ENCODE data around the gene MXRA7.
"Not testable (repeated sequence)": the region's sequence is repeated elsewhere in the genome, so short reads cannot be mapped to it uniquely, and the experiment has no call there.

MXRA7 gene

GRCh38 chr17:76650504-76650903 lies 60.3 kb downstream of the MXRA7 start:
- Histone ChIP-seq H3K4me1 (ENCODE audit: control insufficient read depth in 1 of 2, insufficient read depth in 2 of 2, low read length in 2 of 2) (no peaks in the 10 kb centered on the region), H3K27ac (ENCODE audit: low read length) (no peak overlapping the region), H3K36me3 (ENCODE audit: control insufficient read depth in 1 of 2, insufficient read depth in 2 of 2, low read length in 2 of 2) (no peaks in the 10 kb centered on the region), H3K9me3 (ENCODE audit: control insufficient read depth in 1 of 2, low read length in 2 of 2) (no peaks in the 10 kb centered on the region), H3K27me3 (ENCODE audit: low read depth, low read length) (no peaks in the 10 kb centered on the region), H3K4me3 (ENCODE audit: low read depth in 1 of 2, low read length in 2 of 2) (no peak overlapping the region)

GRCh38 chr17:76646712-76647111 lies 64.1 kb downstream of the MXRA7 start:
- H3K27me3 ChIP-seq (ENCODE audit: low read depth, low read length), result no peaks in the 10 kb centered on the region
- no peaks in the 10 kb centered on the region for H3K4me1 ChIP-seq (ENCODE audit: control insufficient read depth in 1 of 2, insufficient read depth in 2 of 2, low read length in 2 of 2)
- H3K4me3 ChIP-seq (ENCODE audit: low read depth in 1 of 2, low read length in 2 of 2), result no peak overlapping the region
- no peak overlapping the region for H3K27ac ChIP-seq (ENCODE audit: low read length)
- no peaks in the 10 kb centered on the region for H3K9me3 ChIP-seq (ENCODE audit: control insufficient read depth in 1 of 2, low read length in 2 of 2)
- H3K36me3 ChIP-seq (ENCODE audit: control insufficient read depth in 1 of 2, insufficient read depth in 2 of 2, low read length in 2 of 2), result no peaks in the 10 kb centered on the region

- no peak overlapping the region for H3K27ac ChIP-seq (ENCODE audit: low read length)
- H3K4me3 ChIP-seq (ENCODE audit: low read depth in 1 of 2, low read length in 2 of 2), result no peak overlapping the region
- H3K4me1 ChIP-seq (ENCODE audit: control insufficient read depth in 1 of 2, insufficient read depth in 2 of 2, low read length in 2 of 2), result no peaks in the 10 kb centered on the region
These were observed 65.3 kb downstream of the MXRA7 start for GRCh38 chr17:76645481-76645880.

GRCh38 chr17:76644995-76645394 lies 65.8 kb downstream of the MXRA7 start:
- H3K27ac ChIP-seq (ENCODE audit: low read length), result no peak overlapping the region
- no peaks in the 10 kb centered on the region for H3K9me3 ChIP-seq (ENCODE audit: control insufficient read depth in 1 of 2, low read length in 2 of 2)
- no peak overlapping the region for H3K4me3 ChIP-seq (ENCODE audit: low read depth in 1 of 2, low read length in 2 of 2)
- H3K27me3 ChIP-seq (ENCODE audit: low read depth, low read length), result no peaks in the 10 kb centered on the region
- H3K36me3 ChIP-seq (ENCODE audit: control insufficient read depth in 1 of 2, insufficient read depth in 2 of 2, low read length in 2 of 2), result no peaks in the 10 kb centered on the region
- no peaks in the 10 kb centered on the region for H3K4me1 ChIP-seq (ENCODE audit: control insufficient read depth in 1 of 2, insufficient read depth in 2 of 2, low read length in 2 of 2)

More at GRCh38 chr17:76645481-76645880, 65.3 kb downstream of the MXRA7 start:
- no peaks in the 10 kb centered on the region for H3K9me3 ChIP-seq (ENCODE audit: control insufficient read depth in 1 of 2, low read length in 2 of 2)
- H3K36me3 ChIP-seq (ENCODE audit: control insufficient read depth in 1 of 2, insufficient read depth in 2 of 2, low read length in 2 of 2), result no peaks in the 10 kb centered on the region
- H3K27me3 ChIP-seq (ENCODE audit: low read depth, low read length), result no peaks in the 10 kb centered on the region

GRCh38 chr17:76643553-76644148 lies 67.1 kb downstream of the MXRA7 start, which contains the start of gene ST6GALNAC1:
TSS of gene ST6GALNAC1 (minus strand) at chr17:76643757. CDS start at chr17:76643638, 119 bp downstream.
- Histone ChIP-seq H3K4me3 (ENCODE audit: low read depth in 1 of 2, low read length in 2 of 2) (peak within 1 kb of the TSS in 1 of 2 donors; percentile 62), H3K9me3 (ENCODE audit: control insufficient read depth in 1 of 2, low read length in 2 of 2) (no peaks in the 10 kb centered on the region), H3K27ac (ENCODE audit: low read length) (peak within 1 kb of the TSS; percentile 80), H3K4me1 (ENCODE audit: control insufficient read depth in 1 of 2, insufficient read depth in 2 of 2, low read length in 2 of 2) (no peaks in the 10 kb centered on the region), H3K36me3 (ENCODE audit: control insufficient read depth in 1 of 2, insufficient read depth in 2 of 2, low read length in 2 of 2) (no peaks in the 10 kb centered on the region), H3K27me3 (ENCODE audit: low read depth, low read length) (no peaks in the 10 kb centered on the region)

GRCh38 chr17:76642994-76643393 lies 67.8 kb downstream of the MXRA7 start:
- Histone ChIP-seq H3K4me1 (ENCODE audit: control insufficient read depth in 1 of 2, insufficient read depth in 2 of 2, low read length in 2 of 2) (no peaks in the 10 kb centered on the region), H3K36me3 (ENCODE audit: control insufficient read depth in 1 of 2, insufficient read depth in 2 of 2, low read length in 2 of 2) (no peaks in the 10 kb centered on the region), H3K27ac (ENCODE audit: low read length) (peak overlapping the region; percentile 80), H3K4me3 (ENCODE audit: low read depth in 1 of 2, low read length in 2 of 2) (peak overlapping the region in 1 of 2 donors; percentile 62), H3K27me3 (ENCODE audit: low read depth, low read length) (no peaks in the 10 kb centered on the region), H3K9me3 (ENCODE audit: control insufficient read depth in 1 of 2, low read length in 2 of 2) (no peaks in the 10 kb centered on the region)

- Histone ChIP-seq H3K4me1 (ENCODE audit: control insufficient read depth in 1 of 2, insufficient read depth in 2 of 2, low read length in 2 of 2) (no peaks in the 10 kb centered on the region), H3K36me3 (ENCODE audit: control insufficient read depth in 1 of 2, insufficient read depth in 2 of 2, low read length in 2 of 2) (no peaks in the 10 kb centered on the region), H3K9me3 (ENCODE audit: control insufficient read depth in 1 of 2, low read length in 2 of 2) (no peaks in the 10 kb centered on the region), H3K27me3 (ENCODE audit: low read depth, low read length) (no peaks in the 10 kb centered on the region), H3K4me3 (ENCODE audit: low read depth in 1 of 2, low read length in 2 of 2) (peak overlapping the region in 1 of 2 donors; percentile 45), H3K27ac (ENCODE audit: low read length) (peak overlapping the region; percentile 30)
These were observed 68.7 kb downstream of the MXRA7 start for GRCh38 chr17:76642032-76642561.

- Histone ChIP-seq H3K27me3 (ENCODE audit: low read depth, low read length) (no peaks in the 10 kb centered on the region), H3K27ac (ENCODE audit: low read length) (no peak overlapping the region), H3K4me3 (ENCODE audit: low read depth in 1 of 2, low read length in 2 of 2) (peak overlapping the region in 1 of 2 donors; percentile 50), H3K36me3 (ENCODE audit: control insufficient read depth in 1 of 2, insufficient read depth in 2 of 2, low read length in 2 of 2) (no peaks in the 10 kb centered on the region), H3K4me1 (ENCODE audit: control insufficient read depth in 1 of 2, insufficient read depth in 2 of 2, low read length in 2 of 2) (no peaks in the 10 kb centered on the region), H3K9me3 (ENCODE audit: control insufficient read depth in 1 of 2, low read length in 2 of 2) (no peaks in the 10 kb centered on the region)
These were observed 69.3 kb downstream of the MXRA7 start for GRCh38 chr17:76641501-76641900.

- no peaks in the 10 kb centered on the region for H3K36me3 ChIP-seq (ENCODE audit: control insufficient read depth in 1 of 2, insufficient read depth in 2 of 2, low read length in 2 of 2)
- H3K9me3 ChIP-seq (ENCODE audit: control insufficient read depth in 1 of 2, low read length in 2 of 2), result no peaks in the 10 kb centered on the region
- no peak overlapping the region for H3K27ac ChIP-seq (ENCODE audit: low read length)
- peak overlapping the region in 1 of 2 donors; percentile 50 for H3K4me3 ChIP-seq (ENCODE audit: low read depth in 1 of 2, low read length in 2 of 2)
- H3K27me3 ChIP-seq (ENCODE audit: low read depth, low read length), result no peaks in the 10 kb centered on the region
- H3K4me1 ChIP-seq (ENCODE audit: control insufficient read depth in 1 of 2, insufficient read depth in 2 of 2, low read length in 2 of 2), result no peaks in the 10 kb centered on the region
These were observed 70.0 kb downstream of the MXRA7 start for GRCh38 chr17:76640550-76641380.

- Histone ChIP-seq H3K27ac (ENCODE audit: low read length) (no peak overlapping the region), H3K9me3 (ENCODE audit: control insufficient read depth in 1 of 2, low read length in 2 of 2) (no peaks in the 10 kb centered on the region), H3K4me3 (ENCODE audit: low read depth in 1 of 2, low read length in 2 of 2) (no peak overlapping the region), H3K36me3 (ENCODE audit: control insufficient read depth in 1 of 2, insufficient read depth in 2 of 2, low read length in 2 of 2) (no peaks in the 10 kb centered on the region), H3K27me3 (ENCODE audit: low read depth, low read length) (no peaks in the 10 kb centered on the region), H3K4me1 (ENCODE audit: control insufficient read depth in 1 of 2, insufficient read depth in 2 of 2, low read length in 2 of 2) (no peaks in the 10 kb centered on the region)
These were observed 72.5 kb downstream of the MXRA7 start for GRCh38 chr17:76638263-76638662.

- not testable (repeated sequence) for H3K27me3 ChIP-seq (ENCODE audit: low read depth, low read length); H3K27ac ChIP-seq (ENCODE audit: low read length); H3K9me3 ChIP-seq (ENCODE audit: control insufficient read depth in 1 of 2, low read length in 2 of 2); H3K4me3 ChIP-seq (ENCODE audit: low read depth in 1 of 2, low read length in 2 of 2); H3K36me3 ChIP-seq (ENCODE audit: control insufficient read depth in 1 of 2, insufficient read depth in 2 of 2, low read length in 2 of 2); H3K4me1 ChIP-seq (ENCODE audit: control insufficient read depth in 1 of 2, insufficient read depth in 2 of 2, low read length in 2 of 2)
These were observed 74.1 kb downstream of the MXRA7 start for GRCh38 chr17:76636486-76637206.

All from muscle layer of duodenum (tissue), 2 donors.